Subcutaneous adipose tissue (tissue), 4 donors: ENCODE results near the gene ROR1. TPM values are rescaled to one million over a fixed set of nuclear protein-coding genes. Genes with fewer than 3 reads are reported as not detected.

Source experiments
- CTCF ChIP-seq: fragments of 450-650 bp; IDR thresholded peaks from one replicate; pipeline ENCODE4 v1.5.1; 2016; ENCODE audit warnings: low read depth, mild to moderate bottlenecking, control low read depth, antibody characterized with exemption, moderate library complexity
- total RNA-seq, 4 donors: library from RNA; depleted of rRNA; stranded (reverse); fragments of >200 nt; gene quantifications; one replicate each; pipeline ENCODE4 v1.1.0, GENCODE V29; 2016

ROR1 gene
- total RNA-seq, 4 donors from 2014 or later, result 5.8 to 10.2 (median 8.6) TPM

GRCh38 chr1:64074767-64075166 is 300.9 kb downstream of the ROR1 start:
- TF ChIP-seq CTCF, result no peak

- TF ChIP-seq CTCF, result no peak
Measured at GRCh38 chr1:64077281-64077940, 303.6 kb downstream of the ROR1 start.

- no peak for TF ChIP-seq CTCF
Measured at GRCh38 chr1:64080941-64081562, 307.2 kb downstream of the ROR1 start.

- no peak for TF ChIP-seq CTCF
Measured at GRCh38 chr1:64082459-64082858, 308.6 kb downstream of the ROR1 start.

GRCh38 chr1:64084451-64084850 is 310.6 kb downstream of the ROR1 start:
- TF ChIP-seq CTCF, result no peak

- TF ChIP-seq CTCF, result no peak
Measured at GRCh38 chr1:64087768-64088167, 314.0 kb downstream of the ROR1 start.

GRCh38 chr1:64090436-64090835 is 316.6 kb downstream of the ROR1 start:
- no peak for TF ChIP-seq CTCF
